Activated CD8-positive, alpha-beta T cell treated with anti-CD3 and anti-CD28 coated beads for 36 hours (primary cell): ENCODE measurements around the gene PAQR8. TPM values are rescaled to one million over a fixed set of nuclear protein-coding genes. Genes with fewer than 3 reads are reported as not detected.

ENCODE experiments used
- ATAC-seq: fragments of 200-7000 bp; cut with Tn5 transposase; one replicate; pipeline ENCODE4 v1.10.0; 2021; ENCODE audit warnings: mild to moderate bottlenecking, moderate library complexity
- CTCF ChIA-PET: fragments of 350-600 bp; sonication (Branson Sonifier 250); formaldehyde crosslinking; loops from one replicate; lab custom pipeline; 2021; ENCODE audit warnings: antibody characterized with exemption; lab: Charles Lee
- POLR2A ChIA-PET: fragments of 350-600 bp; sonication (Branson Sonifier 250); formaldehyde crosslinking; loops from one replicate; lab custom pipeline; 2021; ENCODE audit warnings: antibody characterized with exemption; lab: Charles Lee
- DNase-seq: peaks from one replicate; pipeline ENCODE4 v3.0.0-alpha.2; 2020
- H3K27ac Mint-ChIP-seq: one replicate; pipeline ENCODE4 v1.8.0; 2021; ENCODE audit warnings: mild to moderate bottlenecking, mixed read lengths
- H3K27me3 Mint-ChIP-seq: one replicate; pipeline ENCODE4 v1.8.0; 2021; ENCODE audit warnings: mixed read lengths
- H3K36me3 Mint-ChIP-seq: one replicate; pipeline ENCODE4 v1.8.0; 2021; ENCODE audit warnings: low read depth, mixed read lengths
- H3K4me1 Mint-ChIP-seq: one replicate; pipeline ENCODE4 v1.8.0; 2021; ENCODE audit warnings: low read depth, mixed read lengths
- H3K4me3 Mint-ChIP-seq: one replicate; pipeline ENCODE4 v1.8.0; 2021; ENCODE audit warnings: mild to moderate bottlenecking, moderate library complexity, mixed read lengths
- H3K9me3 Mint-ChIP-seq: one replicate; pipeline ENCODE4 v1.8.0; 2021; ENCODE audit warnings: mixed read lengths
- intact Hi-C: fragments of 100-400 bp; cut with micrococcal nuclease; formaldehyde crosslinking; loops from one replicate; pipeline ENCODE4 v1.10.0; 2022
- total RNA-seq, 2 experiments: library from RNA; stranded (reverse); gene quantifications; one replicate each; pipeline ENCODE4 v1.2.3, GENCODE V29; 2021
- TF ChIP-seq, protein P1 (sequence below): fragments of 200-600 bp; IDR thresholded peaks from one replicate; pipeline ENCODE4 v1.8.0; 2022; ENCODE audit warnings: antibody characterized with exemption, mild to moderate bottlenecking

PAQR8 gene
- total RNA-seq, 2 experiments from 2014 or later = 12.9 to 13.7 TPM

DNA sequence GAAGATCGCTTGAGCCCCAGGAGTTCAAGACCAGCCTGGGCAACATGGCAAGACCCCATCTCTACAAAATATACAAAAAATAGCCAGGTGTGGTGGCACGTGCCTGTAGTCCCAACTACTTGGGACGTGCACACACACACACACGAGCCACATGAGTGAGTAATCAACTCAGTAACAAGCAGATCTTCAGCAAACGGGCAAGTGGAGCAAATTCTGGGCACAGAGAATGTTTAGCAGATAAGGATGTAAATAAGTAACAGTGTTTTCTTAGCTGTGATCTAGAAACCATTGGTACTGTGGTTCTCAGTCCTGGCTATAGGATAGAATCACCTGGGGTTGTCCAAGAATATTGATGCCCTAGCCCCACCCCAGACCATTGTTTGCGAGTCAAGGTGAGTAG lies 6.1 kb downstream of the PAQR8 start:
- Mint-ChIP-seq H3K4me1 (peaks cover 71% of the 10 kb centered on the region), H3K27me3 (no peaks in the 10 kb centered on the region), H3K4me3 (no peak overlapping the region), H3K9me3 (peaks cover 1% of the 10 kb centered on the region), H3K36me3 (peaks cover 72% of the 10 kb centered on the region), H3K27ac (peak overlapping the region; percentile 66)
- ATAC-seq (no peak), DNase-seq (no peak)
- ChIA-PET CTCF (interaction anchor here (9.4 kb wide), 1 partner anchor 33 kb away, joined by 89 read pairs; no protein-coding TSS in a partner anchor), POLR2A (no interaction called here)
- intact Hi-C loops = no loop called here
- TF ChIP-seq, protein P1, sequence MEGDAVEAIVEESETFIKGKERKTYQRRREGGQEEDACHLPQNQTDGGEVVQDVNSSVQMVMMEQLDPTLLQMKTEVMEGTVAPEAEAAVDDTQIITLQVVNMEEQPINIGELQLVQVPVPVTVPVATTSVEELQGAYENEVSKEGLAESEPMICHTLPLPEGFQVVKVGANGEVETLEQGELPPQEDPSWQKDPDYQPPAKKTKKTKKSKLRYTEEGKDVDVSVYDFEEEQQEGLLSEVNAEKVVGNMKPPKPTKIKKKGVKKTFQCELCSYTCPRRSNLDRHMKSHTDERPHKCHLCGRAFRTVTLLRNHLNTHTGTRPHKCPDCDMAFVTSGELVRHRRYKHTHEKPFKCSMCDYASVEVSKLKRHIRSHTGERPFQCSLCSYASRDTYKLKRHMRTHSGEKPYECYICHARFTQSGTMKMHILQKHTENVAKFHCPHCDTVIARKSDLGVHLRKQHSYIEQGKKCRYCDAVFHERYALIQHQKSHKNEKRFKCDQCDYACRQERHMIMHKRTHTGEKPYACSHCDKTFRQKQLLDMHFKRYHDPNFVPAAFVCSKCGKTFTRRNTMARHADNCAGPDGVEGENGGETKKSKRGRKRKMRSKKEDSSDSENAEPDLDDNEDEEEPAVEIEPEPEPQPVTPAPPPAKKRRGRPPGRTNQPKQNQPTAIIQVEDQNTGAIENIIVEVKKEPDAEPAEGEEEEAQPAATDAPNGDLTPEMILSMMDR = no peak

DNA sequence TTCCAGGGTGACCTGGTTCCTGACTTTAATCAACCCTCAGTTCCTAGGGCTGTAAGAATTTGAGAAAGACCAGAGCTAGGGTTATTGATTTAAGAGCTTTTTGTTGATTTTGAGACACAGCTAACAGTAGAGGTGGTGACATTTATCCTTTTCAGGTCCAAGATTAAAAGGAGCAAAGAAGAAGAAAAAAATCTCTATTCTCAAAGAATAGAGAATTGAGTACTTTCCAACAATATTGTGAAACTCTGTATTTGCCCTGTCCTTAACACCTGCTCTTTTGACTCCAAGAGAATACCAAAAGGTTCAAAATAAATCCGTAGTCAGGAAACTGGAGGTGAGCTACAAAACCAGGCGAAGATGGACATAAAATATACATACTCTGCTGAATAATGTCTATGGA lies 7.3 kb downstream of the PAQR8 start:
- no peak for ATAC-seq
- H3K4me1 Mint-ChIP-seq = peaks cover 60% of the 10 kb centered on the region
- intact Hi-C loops = no loop called here

DNA sequence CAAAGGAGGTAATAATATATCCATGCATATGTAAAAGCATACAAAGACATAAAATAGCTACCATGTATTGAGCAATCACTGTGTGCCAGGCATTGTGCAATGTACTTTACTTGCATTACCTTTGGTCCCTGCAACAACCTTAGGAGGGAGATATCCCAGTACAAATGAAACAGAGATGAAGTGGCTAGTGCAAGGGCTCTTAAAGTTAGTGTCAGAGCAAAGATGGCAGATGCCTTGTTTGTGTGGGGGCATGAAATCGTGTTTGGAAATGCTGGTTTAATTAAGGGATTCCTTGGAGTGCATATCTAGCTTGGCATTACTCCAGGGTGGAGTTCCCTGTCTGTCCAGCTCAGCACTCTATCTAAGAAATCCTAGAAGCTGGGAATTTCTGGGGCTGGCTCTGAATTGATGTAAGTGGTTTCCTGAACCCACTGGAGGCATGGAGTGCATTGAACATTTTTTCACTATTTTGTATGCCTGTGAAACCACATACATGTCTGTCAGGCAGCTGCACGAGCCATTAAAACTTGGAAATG lies 9.8 kb downstream of the PAQR8 start:
- TF ChIP-seq, protein P1 = no peak
- H3K27ac Mint-ChIP-seq = no peak overlapping the region
- peaks cover 12% of the 10 kb centered on the region for H3K9me3 Mint-ChIP-seq
- H3K4me1 Mint-ChIP-seq = peaks cover 58% of the 10 kb centered on the region
- POLR2A ChIA-PET = interaction anchor here (0.5 to 6.9 kb wide), 3 partner anchors 9 to 77 kb away, joined by 3 to 54 read pairs (median 3); partner anchors contain the start of gene PAQR8
- no peaks in the 10 kb centered on the region for H3K27me3 Mint-ChIP-seq
- no peak overlapping the region for H3K4me3 Mint-ChIP-seq
- ATAC-seq = no peak
- CTCF ChIA-PET = interaction anchor here (0.8 to 2.6 kb wide), 5 partner anchors 18 to 86 kb away, joined by 3 to 8 read pairs (median 3); no protein-coding TSS in a partner anchor
- H3K36me3 Mint-ChIP-seq = peaks cover 63% of the 10 kb centered on the region
- intact Hi-C loops = no loop called here
- no peak for DNase-seq

More for the DNA sequence above, 7.3 kb downstream of the PAQR8 start:
- H3K9me3 Mint-ChIP-seq = peaks cover 9% of the 10 kb centered on the region
- H3K4me3 Mint-ChIP-seq = no peak overlapping the region
- ChIA-PET POLR2A (interaction anchor here (0.6 to 1.0 kb wide), 2 partner anchors 18 to 29 kb away, joined by 3 read pairs; no protein-coding TSS in a partner anchor), CTCF (interaction anchor here (1.0 kb wide), 1 partner anchor 84 kb away, joined by 5 read pairs; no protein-coding TSS in a partner anchor)
- H3K27me3 Mint-ChIP-seq = no peaks in the 10 kb centered on the region
- TF ChIP-seq, protein P1 = no peak
- H3K27ac Mint-ChIP-seq = no peak overlapping the region
- H3K36me3 Mint-ChIP-seq = peaks cover 77% of the 10 kb centered on the region
- no peak for DNase-seq

DNA sequence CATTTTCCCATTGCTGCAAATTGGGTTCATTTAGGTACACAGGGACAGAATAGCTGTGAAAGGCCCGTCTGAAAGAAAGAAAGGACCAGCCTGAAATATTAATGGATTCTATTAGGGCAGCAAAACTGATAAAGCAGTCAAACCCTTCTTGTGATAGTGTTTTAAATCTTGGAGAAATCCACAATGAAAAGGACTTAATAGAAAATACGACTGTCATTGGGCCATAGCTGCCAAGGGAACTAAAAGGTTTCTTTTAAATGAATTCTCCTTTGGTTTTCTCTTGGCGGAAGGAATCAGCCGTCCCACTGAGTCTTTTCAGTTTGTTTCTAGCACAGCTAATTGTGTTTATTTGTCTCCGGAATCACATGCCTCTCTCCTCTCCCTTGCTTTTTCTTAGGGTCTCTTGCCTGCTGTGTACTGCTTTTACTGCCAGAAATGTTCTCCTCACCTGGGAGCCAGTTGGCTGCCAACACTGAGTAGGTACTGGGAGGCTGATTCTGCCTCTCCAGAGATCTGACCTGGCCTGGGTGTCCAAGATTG lies 11.3 kb downstream of the PAQR8 start:
- peaks cover 52% of the 10 kb centered on the region for H3K36me3 Mint-ChIP-seq
- no peak overlapping the region for H3K4me3 Mint-ChIP-seq
- H3K27me3 Mint-ChIP-seq = no peaks in the 10 kb centered on the region
- CTCF ChIA-PET = interaction anchor here (1.6 to 2.6 kb wide), 2 partner anchors 17 to 63 kb away, joined by 4 to 8 read pairs; no protein-coding TSS in a partner anchor
- peaks cover 59% of the 10 kb centered on the region for H3K4me1 Mint-ChIP-seq
- intact Hi-C loops = no loop called here
- H3K9me3 Mint-ChIP-seq = peaks cover 12% of the 10 kb centered on the region
- no peak overlapping the region for H3K27ac Mint-ChIP-seq
- ATAC-seq (no peak), DNase-seq (no peak)
- TF ChIP-seq, protein P1 = no peak
- POLR2A ChIA-PET = interaction anchor here (1.0 to 6.9 kb wide), 4 partner anchors 11 to 89 kb away, joined by 3 to 54 read pairs (median 4); partner anchors contain the start of gene PAQR8

DNA sequence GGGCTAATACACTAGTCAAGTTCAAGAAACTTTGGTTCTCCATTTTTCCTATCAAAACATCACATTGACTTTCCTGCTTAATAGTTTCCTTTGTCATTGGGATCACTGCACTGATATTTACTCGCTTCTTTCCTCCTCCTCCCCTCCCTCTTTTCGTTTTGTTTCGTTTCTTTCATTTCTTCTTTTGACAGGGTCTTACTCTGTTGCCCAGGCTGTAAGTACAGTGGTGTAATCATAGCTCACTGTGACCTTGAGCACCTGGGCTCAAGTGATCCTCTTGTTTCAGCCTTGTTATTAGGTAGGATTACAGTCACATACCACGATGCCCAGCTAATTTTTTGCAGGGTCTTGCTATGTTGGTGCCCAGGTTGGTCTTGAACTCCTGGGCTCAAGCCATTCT lies 12.3 kb downstream of the PAQR8 start:
- ATAC-seq (no peak), DNase-seq (no peak)
- Mint-ChIP-seq H3K36me3 (peaks cover 46% of the 10 kb centered on the region), H3K4me3 (no peak overlapping the region), H3K27ac (no peak overlapping the region), H3K4me1 (peaks cover 53% of the 10 kb centered on the region), H3K27me3 (no peaks in the 10 kb centered on the region), H3K9me3 (peaks cover 12% of the 10 kb centered on the region)
- TF ChIP-seq, protein P1 = no peak
- ChIA-PET POLR2A (interaction anchor here (0.8 to 6.9 kb wide), 3 partner anchors 12 to 90 kb away, joined by 4 to 54 read pairs (median 6); partner anchors contain the start of gene PAQR8), CTCF (interaction anchor here (0.6 to 1.6 kb wide), 4 partner anchors 10 to 91 kb away, joined by 3 to 5 read pairs (median 4); partner anchors contain the start of gene PAQR8)
- intact Hi-C loops = no loop called here
